ENCODE data around the gene WWTR1. TPM values are rescaled to one million over a fixed set of nuclear protein-coding genes. Genes with fewer than 3 reads are reported as not detected.

WWTR1 gene
- total RNA-seq, 1 donor from 2014 or later, result 87.7 TPM

- H3K27ac ChIP-seq, result no peak overlapping the region
- TF ChIP-seq CTCF (IDR thresholded peaks at IDR 0.05), result no peak
- no peaks in the 10 kb centered on the region for H3K4me1 ChIP-seq
- ATAC-seq, result no peak
- intact Hi-C loops (cut with DNase I), result no loop called here
- H3K4me3 ChIP-seq, result no peak overlapping the region
- peaks cover 5% of the 10 kb centered on the region for H3K9me3 ChIP-seq
- H3K36me3 ChIP-seq, result no peaks in the 10 kb centered on the region
- no peak for DNase-seq
- H3K27me3 ChIP-seq, result no peaks in the 10 kb centered on the region
Observed at GRCh38 chr3:149701977-149702350, 44.1 kb upstream of the WWTR1 start.

GRCh38 chr3:149701206-149701976, 43.6 kb upstream of the WWTR1 start:
- DNase-seq (no peak), ATAC-seq (no peak)
- Histone ChIP-seq H3K4me3 (no peak overlapping the region), H3K36me3 (no peaks in the 10 kb centered on the region), H3K4me1 (no peaks in the 10 kb centered on the region), H3K9me3 (peaks cover 5% of the 10 kb centered on the region), H3K27me3 (no peaks in the 10 kb centered on the region), H3K27ac (no peak overlapping the region)
- no peak for TF ChIP-seq CTCF (IDR thresholded peaks at IDR 0.05)
- intact Hi-C loops (cut with DNase I), result no loop called here

GRCh38 chr3:149688122-149688757, 30.4 kb upstream of the WWTR1 start:
- no peaks in the 10 kb centered on the region for H3K27me3 ChIP-seq
- no peaks in the 10 kb centered on the region for H3K4me1 ChIP-seq
- no peak for DNase-seq
- peak; percentile 83 for ATAC-seq
- H3K9me3 ChIP-seq, result no peaks in the 10 kb centered on the region
- H3K4me3 ChIP-seq, result no peak overlapping the region
- intact Hi-C loops (cut with DNase I), result no loop called here
- TF ChIP-seq CTCF (IDR thresholded peaks at IDR 0.05), result no peak
- H3K27ac ChIP-seq, result no peak overlapping the region
- H3K36me3 ChIP-seq, result no peaks in the 10 kb centered on the region

GRCh38 chr3:149686996-149687395, 29.2 kb upstream of the WWTR1 start:
- intact Hi-C loops (cut with DNase I), result no loop called here
- Histone ChIP-seq H3K4me1 (no peaks in the 10 kb centered on the region), H3K27me3 (no peaks in the 10 kb centered on the region), H3K27ac (no peak overlapping the region), H3K9me3 (no peaks in the 10 kb centered on the region), H3K4me3 (no peak overlapping the region), H3K36me3 (no peaks in the 10 kb centered on the region)
- TF ChIP-seq CTCF (IDR thresholded peaks at IDR 0.05), result no peak
- DNase-seq (no peak), ATAC-seq (no peak)

- no peak overlapping the region for H3K4me3 ChIP-seq
- no peaks in the 10 kb centered on the region for H3K27me3 ChIP-seq
- intact Hi-C loops (cut with DNase I), result no loop called here
- no peaks in the 10 kb centered on the region for H3K36me3 ChIP-seq
- H3K27ac ChIP-seq, result no peak overlapping the region
- H3K9me3 ChIP-seq, result no peaks in the 10 kb centered on the region
- no peaks in the 10 kb centered on the region for H3K4me1 ChIP-seq
- DNase-seq (no peak), ATAC-seq (no peak)
- no peak for TF ChIP-seq CTCF (IDR thresholded peaks at IDR 0.05)
Observed at GRCh38 chr3:149678351-149678950, 20.6 kb upstream of the WWTR1 start.
